ENCODE measurements around the gene ZNF8.
"Not testable (repeated sequence)": the region's sequence is repeated elsewhere in the genome, so short reads cannot be mapped to it uniquely, and the experiment has no call there.

Gene ZNF8

GRCh38 chr19:58338336-58338735, 59.6 kb downstream of the ZNF8 start:
- no peak for DNase-seq

- no peak for DNase-seq
These were observed 60.2 kb downstream of the ZNF8 start for GRCh38 chr19:58338825-58339558.

- no peak for DNase-seq
These were observed 66.8 kb downstream of the ZNF8 start for GRCh38 chr19:58345558-58345957.

- no peak for DNase-seq
These were observed 68.5 kb downstream of the ZNF8 start for GRCh38 chr19:58346961-58347929.

GRCh38 chr19:58348080-58348479, 69.3 kb downstream of the ZNF8 start:
- not testable (repeated sequence) for DNase-seq

- no peak for DNase-seq
These were observed 70.8 kb downstream of the ZNF8 start for GRCh38 chr19:58349590-58349989.

GRCh38 chr19:58350001-58350861, 71.5 kb downstream of the ZNF8 start:
- no peak for DNase-seq

- no peak for DNase-seq
These were observed 72.3 kb downstream of the ZNF8 start for GRCh38 chr19:58350871-58351557.

- no peak for DNase-seq
These were observed 72.8 kb downstream of the ZNF8 start for GRCh38 chr19:58351558-58351878.

GRCh38 chr19:58351990-58352755, 73.4 kb downstream of the ZNF8 start:
- no peak for DNase-seq

All from SIG-M5 (cell line).